ENCODE measurements around the gene CEBPA.

GRCh38 chr19:33304371-33304759 is 2.0 kb upstream of the CEBPA start:
- no peak for TF ChIP-seq CTCF (IDR thresholded peaks at IDR 0.05; ENCODE audit: borderline replicate concordance, extremely low read depth, low read length, poor library complexity, severe bottlenecking)
- no peak for TF ChIP-seq EZH2 (IDR thresholded peaks at IDR 0.05; ENCODE audit: borderline replicate concordance, low read depth, low read length, severe bottlenecking)
